GM13976 (cell line): ENCODE data around the gene MCTP1.

Experiments
- DNase-seq: peaks from one replicate; pipeline ENCODE4 v3.0.0; 2012; ENCODE audit warnings: low spot score
- CTCF ChIP-seq: IDR thresholded peaks from 2 replicates; pipeline ENCODE4 v1.5.1; 2012; ENCODE audit warnings: borderline replicate concordance, mild to moderate bottlenecking; ENCODE audit not compliant: insufficient read depth; ENCODE audit errors: extremely low read depth, missing control alignments, control extremely low read depth
- in situ Hi-C: fragments of 300-500 bp; cut with MboI; formaldehyde crosslinking; loops from one replicate; pipeline ENCODE4 v1.12.0; 2022; ENCODE audit warnings: low sequenced_read_pairs, mixed read lengths, inconsistent platforms; ENCODE audit not compliant: unreplicated experiment

Gene MCTP1

GRCh38 chr5:95107138-95107537, 177.8 kb downstream of the MCTP1 start:
- no peak for TF ChIP-seq CTCF
- in situ Hi-C loops: no loop called here

GRCh38 chr5:95105638-95106037, 179.3 kb downstream of the MCTP1 start:
- in situ Hi-C loops: no loop called here
- no peak for TF ChIP-seq CTCF

More at GRCh38 chr5:95107138-95107537, 177.8 kb downstream of the MCTP1 start:
- no peak for DNase-seq

DNA sequence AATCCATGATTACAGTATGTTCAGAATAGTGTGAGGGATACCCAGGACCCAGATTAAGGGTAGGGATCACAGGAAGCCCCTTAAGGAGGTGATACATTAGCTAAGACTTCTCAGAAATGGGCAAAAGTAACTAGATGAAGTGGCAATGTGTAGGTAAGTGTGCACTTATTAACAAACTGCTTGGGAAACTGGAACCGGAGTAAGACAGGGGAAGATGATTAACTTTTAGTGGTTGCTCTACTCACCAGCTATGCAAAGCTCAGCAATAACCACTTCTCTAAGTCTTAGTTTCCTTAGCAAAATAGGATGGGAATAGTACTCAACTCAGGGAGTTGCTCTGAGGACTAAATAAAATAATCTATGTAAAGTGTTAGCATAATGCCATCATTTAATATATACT, 182.2 kb downstream of the MCTP1 start:
- in situ Hi-C loops: no loop called here
- TF ChIP-seq CTCF: no peak
- DNase-seq: no peak

More at GRCh38 chr5:95105638-95106037, 179.3 kb downstream of the MCTP1 start:
- DNase-seq: no peak

DNA sequence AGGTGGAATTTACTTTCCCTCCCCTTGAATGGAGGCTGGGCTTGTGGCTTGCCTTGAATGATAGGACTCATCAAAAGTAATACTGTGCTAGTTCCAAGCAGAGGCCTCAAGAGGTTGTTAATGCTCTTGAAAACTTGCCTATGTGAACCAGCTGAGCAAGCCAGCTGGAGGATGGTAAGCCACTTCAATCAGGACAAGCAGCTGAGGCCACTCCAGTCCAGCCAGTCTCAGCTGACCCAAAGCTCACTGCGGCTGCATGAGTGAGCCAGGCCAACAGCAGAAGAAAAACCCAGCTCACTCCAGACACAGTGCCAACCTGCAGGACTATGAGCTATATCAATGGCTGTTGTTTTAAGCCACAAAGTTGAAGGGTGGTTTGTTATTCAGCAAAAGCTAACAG, 182.8 kb downstream of the MCTP1 start:
- DNase-seq: no peak
- in situ Hi-C loops: no loop called here
- TF ChIP-seq CTCF: no peak

GRCh38 chr5:95100551-95100950, 184.3 kb downstream of the MCTP1 start:
- TF ChIP-seq CTCF: no peak
- in situ Hi-C loops: no loop called here
- no peak for DNase-seq

- in situ Hi-C loops: no loop called here
- TF ChIP-seq CTCF: no peak
Measured at GRCh38 chr5:95098012-95098411, 186.9 kb downstream of the MCTP1 start.

DNA sequence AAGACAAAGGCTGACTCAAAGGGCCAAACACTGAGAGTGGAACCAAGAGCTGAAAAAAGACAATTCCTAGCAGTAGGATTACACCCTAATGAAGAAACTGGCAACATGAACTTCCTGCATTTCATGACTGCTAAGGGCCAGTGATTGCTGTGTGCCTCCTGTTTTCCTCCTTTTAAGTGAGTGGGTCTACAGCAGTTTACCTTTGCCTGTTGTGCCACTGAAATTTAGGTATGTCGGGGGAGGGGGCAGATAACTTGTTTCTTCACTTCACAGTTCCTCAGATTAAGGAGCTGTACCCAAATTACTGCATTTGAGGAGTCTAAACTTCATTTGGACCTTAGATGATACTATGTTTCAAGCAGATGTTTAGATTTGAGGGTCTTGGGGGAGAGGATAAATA, 191.7 kb downstream of the MCTP1 start:
- DNase-seq: no peak
- no peak for TF ChIP-seq CTCF
- in situ Hi-C loops: no loop called here

More at GRCh38 chr5:95098012-95098411, 186.9 kb downstream of the MCTP1 start:
- DNase-seq: no peak
